HEK293 (cell line): Measurements from ENCODE around the gene NAA80.
A peak's percentile ranks its signal among the peaks of the same experiment; 100 is the strongest.

Source experiments
- CTCF ChIP-seq: fragments of 450-650 bp; formaldehyde crosslinking; IDR thresholded peaks from 2 replicates; pipeline ENCODE4 v1.5.1; 2016; ENCODE audit warnings: missing biosample characterization, missing genetic modification characterization
- GLI4 ChIP-seq: fragments of 450-650 bp; formaldehyde crosslinking; IDR thresholded peaks from 2 replicates; pipeline ENCODE4 v1.5.1; 2016; ENCODE audit warnings: missing biosample characterization, missing genetic modification characterization
- KLF9 ChIP-seq: fragments of 450-650 bp; formaldehyde crosslinking; IDR thresholded peaks from 2 replicates; pipeline ENCODE4 v1.5.1; 2016; ENCODE audit warnings: missing biosample characterization, missing genetic modification characterization, low read depth
- SP2 ChIP-seq: fragments of 450-650 bp; formaldehyde crosslinking; IDR thresholded peaks from 2 replicates; pipeline ENCODE4 v1.5.1; 2016; ENCODE audit warnings: missing biosample characterization, missing genetic modification characterization
- YY2 ChIP-seq: fragments of 450-650 bp; formaldehyde crosslinking; IDR thresholded peaks from 2 replicates; pipeline ENCODE4 v1.5.1; 2016; ENCODE audit warnings: missing biosample characterization, missing genetic modification characterization
- ZBTB26 ChIP-seq: fragments of 450-650 bp; formaldehyde crosslinking; optimal IDR thresholded peaks from 2 replicates; pipeline ENCODE3; 2016; ENCODE audit warnings: missing biosample characterization, mild to moderate bottlenecking, missing genetic modification characterization
- ZNF174 ChIP-seq: fragments of 450-650 bp; formaldehyde crosslinking; IDR thresholded peaks from 2 replicates; pipeline ENCODE4 v1.5.0; 2017; ENCODE audit warnings: missing biosample characterization, mild to moderate bottlenecking, missing genetic modification characterization
- ZNF19 ChIP-seq: fragments of 450-650 bp; formaldehyde crosslinking; IDR thresholded peaks from 2 replicates; pipeline ENCODE4; 2016; ENCODE audit warnings: missing biosample characterization, missing genetic modification characterization, low read depth
- ZNF239 ChIP-seq: fragments of 450-650 bp; formaldehyde crosslinking; IDR thresholded peaks from 2 replicates; pipeline ENCODE4 v1.5.1; 2016; ENCODE audit warnings: missing biosample characterization, missing genetic modification characterization

GRCh38 chr3:50345586-50346234, 46.5 kb upstream of the NAA80 start, which contains the start of gene ZMYND10:
- no peak for TF ChIP-seq CTCF (tag by site-specific recombination)
- peak; percentile 61 for TF ChIP-seq SP2 (tag by site-specific recombination)
- no peak for TF ChIP-seq ZNF174 (tag by site-specific recombination)
- TF ChIP-seq GLI4 (tag by site-specific recombination): no peak
- no peak for TF ChIP-seq KLF9 (tag by site-specific recombination)
- TF ChIP-seq ZBTB26 (tag by site-specific recombination): no peak
- TF ChIP-seq YY2 (tag by site-specific recombination): no peak
- TF ChIP-seq ZNF19 (tag by site-specific recombination): no peak
- TF ChIP-seq ZNF239 (tag by site-specific recombination): no peak
